ENCODE measurements around the gene DSCAM. TPM values are rescaled to one million over a fixed set of nuclear protein-coding genes. Genes with fewer than 3 reads are reported as not detected.

DSCAM gene
- total and polyA plus RNA-seq, 2 donors (not counting 1 experiment from before 2014, with no cell fraction given): not detected

DNA sequence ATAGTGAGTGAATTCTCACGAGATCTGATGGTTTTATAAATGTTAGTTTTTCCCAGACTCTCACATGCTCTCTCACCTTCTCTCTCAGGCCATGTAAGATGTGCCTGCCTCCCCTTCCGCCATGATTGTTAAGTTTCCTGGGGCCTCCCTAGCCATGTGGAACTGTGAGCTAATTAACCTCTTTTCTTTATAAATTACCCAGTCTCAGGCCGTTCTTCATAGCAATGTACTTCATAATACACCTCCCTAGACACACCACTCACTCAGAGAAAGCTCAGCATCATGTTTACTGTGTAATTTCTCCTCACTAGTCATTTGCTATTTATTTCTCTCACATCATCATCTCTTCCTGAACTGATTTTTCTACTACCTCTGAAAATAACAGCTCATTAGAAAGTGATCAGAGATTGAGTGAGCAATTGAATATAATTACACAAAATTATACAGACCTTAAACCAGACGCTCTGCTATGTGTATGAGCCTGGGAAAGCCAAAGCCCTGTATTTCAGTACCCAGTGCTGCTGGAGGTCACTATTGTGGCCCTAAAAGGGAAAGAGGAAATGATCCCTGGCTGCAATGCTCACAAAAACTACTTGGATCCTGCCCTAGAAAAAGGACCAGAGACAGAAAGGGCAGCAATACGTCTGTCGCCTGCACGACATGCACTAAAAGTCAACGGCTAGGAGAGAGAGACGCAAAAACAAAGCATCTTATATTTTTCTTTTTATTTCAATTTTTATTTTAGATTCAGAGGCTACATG lies 284.5 kb downstream of the DSCAM start:
- WGBS (ENCODE audit: insufficient coverage): 95% methylated on average over 4 of the region's 9 CpGs
- intact Hi-C loops (cut with micrococcal nuclease): no loop called here

DNA sequence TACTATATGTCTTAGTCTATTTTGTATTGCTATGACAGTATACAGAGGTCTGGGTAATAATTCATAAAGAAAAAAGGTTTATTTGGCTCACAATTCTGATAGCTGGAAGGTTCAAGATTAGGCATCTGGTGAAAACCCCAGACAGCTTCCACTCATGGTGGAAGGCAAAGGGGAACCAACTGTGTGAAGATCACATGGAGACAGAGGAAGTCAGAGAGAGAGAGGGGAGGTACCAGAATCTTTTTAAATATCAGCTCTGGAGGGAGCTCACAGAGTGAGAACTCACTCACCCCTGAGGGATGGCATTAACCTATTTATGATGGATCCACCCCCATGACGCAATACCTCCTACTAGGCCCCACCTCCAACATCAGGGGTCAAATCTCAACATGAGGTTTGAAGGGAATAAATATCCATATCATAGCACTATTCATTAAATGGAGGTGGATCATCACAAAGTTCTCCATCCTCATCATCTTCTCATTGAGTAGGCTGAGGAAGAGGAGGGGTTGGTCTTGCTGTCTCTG lies 290.5 kb downstream of the DSCAM start:
- no CpG with 5 or more reads among the region's 1 CpG for WGBS (ENCODE audit: insufficient coverage)
- peaks cover 0 to 5% (median 0%) of the 10 kb centered on the region in 3 donors for H3K9me3 ChIP-seq (ENCODE audit: control extremely low read depth in 1 of 3, control insufficient read depth in 2 of 3, insufficient read depth in 1 of 3, low read length in 2 of 3)
- no peaks in the 10 kb centered on the region for H3K4me1 Mint-ChIP-seq
- intact Hi-C loops (cut with micrococcal nuclease): no loop called here
- no peaks in the 10 kb centered on the region for H4K20me1 ChIP-seq (ENCODE audit: control insufficient read depth, insufficient read depth, low read length, poor library complexity, severe bottlenecking)
- DNase-seq (no peak), ATAC-seq (ENCODE audit: low read depth) (no peak)
- POLR2A ChIA-PET: no interaction called here
- no peaks in the 10 kb centered on the region for H3K4me1 ChIP-seq (ENCODE audit: control insufficient read depth in 2 of 2, insufficient read depth in 2 of 2, low read length in 2 of 2)
- no peak overlapping the region for H2AFZ ChIP-seq (ENCODE audit: insufficient read depth, low read depth, low read length, poor library complexity, severe bottlenecking)
- H3K4me2 ChIP-seq (replicated peaks; ENCODE audit: low read depth, low read length, poor library complexity, severe bottlenecking): no peak overlapping the region
- H3K27ac Mint-ChIP-seq: no peak overlapping the region
- TF ChIP-seq, protein P1, sequence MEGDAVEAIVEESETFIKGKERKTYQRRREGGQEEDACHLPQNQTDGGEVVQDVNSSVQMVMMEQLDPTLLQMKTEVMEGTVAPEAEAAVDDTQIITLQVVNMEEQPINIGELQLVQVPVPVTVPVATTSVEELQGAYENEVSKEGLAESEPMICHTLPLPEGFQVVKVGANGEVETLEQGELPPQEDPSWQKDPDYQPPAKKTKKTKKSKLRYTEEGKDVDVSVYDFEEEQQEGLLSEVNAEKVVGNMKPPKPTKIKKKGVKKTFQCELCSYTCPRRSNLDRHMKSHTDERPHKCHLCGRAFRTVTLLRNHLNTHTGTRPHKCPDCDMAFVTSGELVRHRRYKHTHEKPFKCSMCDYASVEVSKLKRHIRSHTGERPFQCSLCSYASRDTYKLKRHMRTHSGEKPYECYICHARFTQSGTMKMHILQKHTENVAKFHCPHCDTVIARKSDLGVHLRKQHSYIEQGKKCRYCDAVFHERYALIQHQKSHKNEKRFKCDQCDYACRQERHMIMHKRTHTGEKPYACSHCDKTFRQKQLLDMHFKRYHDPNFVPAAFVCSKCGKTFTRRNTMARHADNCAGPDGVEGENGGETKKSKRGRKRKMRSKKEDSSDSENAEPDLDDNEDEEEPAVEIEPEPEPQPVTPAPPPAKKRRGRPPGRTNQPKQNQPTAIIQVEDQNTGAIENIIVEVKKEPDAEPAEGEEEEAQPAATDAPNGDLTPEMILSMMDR (IDR thresholded peaks at IDR 0.05): no peak
- TF ChIP-seq EZH2 (IDR thresholded peaks at IDR 0.05; ENCODE audit: borderline replicate concordance, insufficient read depth, low read depth, low read length, poor library complexity, severe bottlenecking): no peak
- H3K36me3 ChIP-seq (replicated peaks in 1 of 2; ENCODE audit: control extremely low read depth in 1 of 2, control insufficient read depth in 1 of 2, extremely low read depth in 1 of 2, insufficient read depth in 2 of 2, low read length in 1 of 2): no peaks in the 10 kb centered on the region
- no peaks in the 10 kb centered on the region for H3K79me2 ChIP-seq (ENCODE audit: control insufficient read depth, insufficient read depth, low read length)
- peaks cover 5% of the 10 kb centered on the region for H3K9me3 Mint-ChIP-seq (ENCODE audit: insufficient read depth)
- H3K27me3 ChIP-seq (replicated peaks in 1 of 4; ENCODE audit: control extremely low read depth in 1 of 4, control insufficient read depth in 3 of 4, insufficient read depth in 4 of 4, low read length in 3 of 4): no peaks in the 10 kb centered on the region
- H3K27ac ChIP-seq (ENCODE audit: low read length in 2 of 2): no peak overlapping the region
- H3K4me3 Mint-ChIP-seq: no peak overlapping the region
- H3K9ac ChIP-seq (ENCODE audit: low read length): no peak overlapping the region
- CTCF ChIA-PET: no interaction called here
- no peaks in the 10 kb centered on the region for H3K27me3 Mint-ChIP-seq
- H3K4me3 ChIP-seq (ENCODE audit: control extremely low read depth in 1 of 5, extremely low read depth in 1 of 5, insufficient read depth in 1 of 5, low read depth in 2 of 5, low read length in 4 of 5): no peak overlapping the region

More for the DNA sequence above, 284.5 kb downstream of the DSCAM start:
- H3K27ac Mint-ChIP-seq: no peak overlapping the region
- ATAC-seq (ENCODE audit: low read depth): no peak
- no peak for DNase-seq
- ChIA-PET CTCF (no interaction called here), POLR2A (no interaction called here)
- Histone ChIP-seq H3K4me3 (ENCODE audit: control extremely low read depth in 1 of 5, extremely low read depth in 1 of 5, insufficient read depth in 1 of 5, low read depth in 2 of 5, low read length in 4 of 5) (no peak overlapping the region), H3K4me2 (replicated peaks; ENCODE audit: low read depth, low read length, poor library complexity, severe bottlenecking) (no peak overlapping the region), H2AFZ (ENCODE audit: insufficient read depth, low read depth, low read length, poor library complexity, severe bottlenecking) (no peak overlapping the region), H3K36me3 (replicated peaks in 1 of 2; ENCODE audit: control extremely low read depth in 1 of 2, control insufficient read depth in 1 of 2, extremely low read depth in 1 of 2, insufficient read depth in 2 of 2, low read length in 1 of 2) (no peaks in the 10 kb centered on the region), H3K9ac (ENCODE audit: low read length) (no peak overlapping the region), H3K27ac (ENCODE audit: low read length in 2 of 2) (no peak overlapping the region), H3K27me3 (replicated peaks in 1 of 4; ENCODE audit: control extremely low read depth in 1 of 4, control insufficient read depth in 3 of 4, insufficient read depth in 4 of 4, low read length in 3 of 4) (no peaks in the 10 kb centered on the region), H3K79me2 (ENCODE audit: control insufficient read depth, insufficient read depth, low read length) (no peaks in the 10 kb centered on the region), H3K4me1 (ENCODE audit: control insufficient read depth in 2 of 2, insufficient read depth in 2 of 2, low read length in 2 of 2) (no peaks in the 10 kb centered on the region), H4K20me1 (ENCODE audit: control insufficient read depth, insufficient read depth, low read length, poor library complexity, severe bottlenecking) (no peaks in the 10 kb centered on the region), H3K9me3 (ENCODE audit: control extremely low read depth in 1 of 3, control insufficient read depth in 2 of 3, insufficient read depth in 1 of 3, low read length in 2 of 3) (peaks cover 0 to 5% (median 0%) of the 10 kb centered on the region in 3 donors)
- H3K4me1 Mint-ChIP-seq: no peaks in the 10 kb centered on the region
- H3K27me3 Mint-ChIP-seq: no peaks in the 10 kb centered on the region
- peaks cover 9% of the 10 kb centered on the region for H3K9me3 Mint-ChIP-seq (ENCODE audit: insufficient read depth)
- TF ChIP-seq, protein P1 (IDR thresholded peaks at IDR 0.05): no peak
- no peak for TF ChIP-seq EZH2 (IDR thresholded peaks at IDR 0.05; ENCODE audit: borderline replicate concordance, insufficient read depth, low read depth, low read length, poor library complexity, severe bottlenecking)
- no peak overlapping the region for H3K4me3 Mint-ChIP-seq
